HG03520 (cell line): ENCODE results near the gene KCTD16.

ENCODE experiments used
- ATAC-seq: cut with Tn5 transposase; IDR thresholded peaks from one replicate; pipeline ENCODE4 v1.9.1; 2021; ENCODE audit warnings: mild to moderate bottlenecking, moderate library complexity; ENCODE audit not compliant: unreplicated experiment

KCTD16 gene

DNA sequence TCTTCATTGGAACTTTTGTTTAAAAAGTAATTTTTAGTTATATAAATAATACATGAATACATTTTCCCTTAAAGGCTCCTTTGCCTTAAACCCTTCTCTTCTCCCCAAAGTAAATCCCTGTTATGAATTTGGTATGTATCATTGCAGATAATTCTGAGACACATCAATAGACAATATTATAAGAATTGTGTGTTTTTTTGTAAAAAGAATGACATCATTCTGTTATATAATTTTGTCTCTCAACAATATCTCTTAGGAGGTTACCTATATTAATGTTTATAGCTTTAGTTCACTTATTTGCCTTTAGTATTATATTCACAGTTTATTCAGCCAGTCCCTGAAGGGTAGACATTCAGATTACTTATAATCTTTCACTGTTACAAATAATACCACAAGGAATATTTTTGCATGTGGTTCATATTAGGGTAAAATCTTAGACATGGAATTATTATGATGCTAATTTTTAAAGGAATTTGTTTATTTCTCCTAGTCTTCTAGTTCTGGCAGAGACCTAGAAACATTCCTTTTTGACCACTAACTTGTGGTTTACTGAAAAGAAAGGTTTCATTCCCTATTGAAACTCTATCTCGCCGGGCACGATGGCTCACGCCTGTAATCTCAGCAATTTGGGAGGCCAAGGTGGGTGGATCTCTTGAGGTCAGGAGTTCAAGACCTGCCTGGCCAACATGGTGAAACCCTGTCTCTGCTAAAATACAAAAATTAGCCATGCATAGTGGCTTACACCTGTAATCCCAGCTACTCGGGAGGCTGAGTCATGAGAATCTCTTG is 105.6 kb downstream of the KCTD16 start:
- no peak for ATAC-seq

DNA sequence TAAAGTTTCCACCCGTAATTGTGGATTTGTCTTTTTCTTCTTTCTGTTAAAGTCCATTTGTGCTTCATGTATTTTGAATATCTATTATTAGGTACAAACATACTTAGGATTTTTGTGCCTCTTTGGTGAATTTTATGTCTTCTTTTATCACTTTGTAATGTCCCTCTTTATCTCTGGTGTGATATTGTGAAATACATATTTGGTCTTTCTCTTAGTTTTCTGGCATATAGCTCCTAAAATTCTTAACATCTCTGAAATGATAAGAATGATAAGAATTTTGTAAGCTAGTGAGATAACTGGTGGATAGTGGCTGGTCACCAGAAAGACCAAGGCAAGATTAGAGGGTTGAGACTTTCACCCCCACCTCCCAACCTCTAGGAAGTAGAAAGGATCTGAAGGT is 111.1 kb downstream of the KCTD16 start:
- no peak for ATAC-seq

DNA sequence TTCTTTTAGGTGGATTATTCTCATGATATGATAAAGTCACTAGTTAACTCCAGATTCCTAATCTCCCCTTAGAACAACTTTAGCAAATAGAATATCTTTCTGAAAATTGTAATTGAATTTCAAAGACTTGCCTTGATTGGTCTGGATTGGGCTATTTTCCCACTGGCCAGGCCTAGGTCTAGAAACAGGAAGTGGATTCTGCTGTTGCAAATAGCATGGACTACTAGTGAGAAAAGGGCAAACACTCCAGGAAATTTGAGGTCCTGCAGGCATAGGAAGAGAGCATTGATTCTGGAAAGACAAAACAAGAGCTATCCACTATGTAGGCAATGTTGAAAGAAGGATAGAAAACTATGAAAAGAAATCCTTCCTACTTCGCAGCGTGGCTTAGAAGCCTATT is 113.4 kb downstream of the KCTD16 start:
- ATAC-seq = no peak

DNA sequence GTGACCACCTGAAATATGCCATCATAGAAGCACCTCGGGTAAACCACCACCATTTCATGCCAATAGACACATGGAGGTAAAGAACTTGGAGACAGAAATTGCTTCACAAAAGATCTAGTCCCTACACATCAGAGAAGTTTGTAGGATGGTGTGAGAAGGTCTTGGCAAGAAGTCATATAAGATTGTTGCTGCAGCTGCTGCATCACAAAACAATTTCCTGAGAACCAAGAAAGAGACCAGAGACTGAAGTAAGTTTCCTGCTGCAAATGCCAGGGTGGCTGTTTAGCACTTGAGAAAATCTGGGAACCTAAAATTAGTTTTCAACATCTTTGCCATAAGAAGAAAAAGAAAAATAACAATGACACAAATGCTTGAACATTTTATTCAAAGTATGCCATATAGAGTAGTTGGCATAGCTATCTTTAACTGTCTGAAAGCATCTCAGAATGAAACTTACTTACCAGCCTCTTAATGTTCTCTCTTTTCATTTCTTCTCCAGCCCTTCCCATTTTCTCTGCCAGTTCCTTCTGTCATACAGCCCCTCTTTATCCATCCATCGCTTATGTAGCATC is 114.3 kb downstream of the KCTD16 start:
- no peak for ATAC-seq

DNA sequence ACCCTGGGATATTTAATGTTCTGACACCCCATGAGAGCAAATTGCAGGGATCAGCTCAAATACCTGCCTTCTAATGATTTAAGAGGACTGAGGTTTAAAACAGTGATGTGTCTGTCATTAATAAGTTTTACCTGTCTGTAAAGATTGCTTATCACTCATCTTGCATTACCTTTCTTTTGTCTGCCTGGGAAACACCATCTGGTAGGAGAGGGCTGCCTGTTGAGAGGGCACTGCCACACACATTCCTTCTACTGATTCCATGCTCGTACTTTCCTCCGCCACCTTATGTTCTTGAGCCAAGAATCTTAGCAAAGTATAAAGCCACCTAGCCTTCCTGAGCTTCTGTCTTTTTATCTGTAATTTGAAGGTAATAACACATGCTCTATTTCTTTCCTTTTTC is 118.6 kb downstream of the KCTD16 start:
- ATAC-seq = no peak

DNA sequence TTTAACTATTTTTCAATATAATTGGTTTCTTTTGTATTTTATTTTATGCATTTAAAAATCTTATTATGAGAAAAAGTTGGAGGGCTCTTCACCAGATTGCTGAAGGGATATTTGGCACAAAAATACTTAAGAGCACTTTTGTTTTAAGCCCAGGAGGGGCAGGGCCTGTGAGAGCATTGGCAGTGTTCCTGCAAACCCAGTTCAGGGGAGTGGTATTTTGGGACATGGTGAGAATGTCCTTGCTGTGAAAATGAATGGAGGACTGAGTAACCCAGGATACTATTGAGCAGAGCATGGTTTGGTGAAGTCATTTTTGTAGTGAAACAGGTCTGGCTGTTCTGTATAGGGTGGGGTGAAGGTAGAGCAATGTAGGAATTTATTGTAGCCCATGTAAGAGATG is 121.4 kb downstream of the KCTD16 start:
- ATAC-seq = no peak

DNA sequence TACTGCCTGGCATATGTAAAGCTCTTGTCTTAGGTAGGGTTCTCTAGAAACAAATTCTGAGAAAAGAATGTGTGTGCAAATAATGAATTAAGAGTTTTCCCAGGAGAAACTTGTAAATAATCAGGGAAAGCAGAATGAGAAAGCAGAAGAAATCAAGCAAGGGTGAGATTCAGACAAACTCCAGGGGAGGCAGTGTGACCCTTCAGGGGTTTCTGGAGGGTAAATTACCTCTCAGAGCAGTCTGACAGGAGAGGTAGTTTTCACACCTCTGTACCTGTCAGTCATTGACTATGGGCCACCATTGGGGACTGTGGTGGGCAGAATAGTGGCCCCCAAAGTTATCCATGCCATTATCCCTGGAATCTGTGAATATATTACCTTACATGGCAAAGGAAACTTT is 124.6 kb downstream of the KCTD16 start:
- ATAC-seq = no peak

DNA sequence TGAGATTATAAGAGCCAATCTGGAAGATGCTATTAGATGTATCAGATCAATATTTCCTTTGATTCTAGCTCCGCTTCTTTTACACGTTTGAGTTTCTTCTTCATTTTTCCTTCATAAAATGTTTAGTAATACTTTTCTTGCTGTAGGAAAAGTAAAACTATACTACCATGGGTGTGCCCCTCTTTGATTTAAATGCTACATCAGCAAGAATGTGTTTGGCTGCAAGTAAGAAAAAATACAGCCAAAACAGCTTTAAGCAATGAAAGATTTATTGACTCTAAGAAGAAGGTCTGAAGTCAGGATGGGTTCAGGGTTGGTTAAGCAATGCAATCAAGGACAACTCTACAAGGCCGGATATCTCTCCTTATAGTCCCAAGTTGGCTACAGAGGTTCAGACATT is 126.4 kb downstream of the KCTD16 start:
- ATAC-seq = no peak

DNA sequence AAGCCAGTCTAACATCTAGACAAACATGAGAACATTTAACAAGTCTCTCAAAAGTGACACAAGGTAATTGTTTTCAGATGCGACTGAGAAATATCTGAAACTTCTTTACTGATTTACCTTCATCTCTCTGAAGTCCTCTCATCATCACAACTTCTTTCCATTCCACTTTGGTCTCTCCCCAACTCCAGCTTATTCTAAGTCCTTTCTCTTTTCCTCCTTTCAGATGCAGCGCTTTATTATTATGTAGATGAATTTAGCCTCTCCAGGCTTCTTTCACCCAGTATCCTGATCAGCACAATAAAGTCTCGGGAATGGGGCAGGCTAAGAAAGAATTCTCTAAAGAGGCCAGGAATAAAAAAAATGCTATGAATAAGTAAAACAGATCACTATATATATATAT is 128.0 kb downstream of the KCTD16 start:
- ATAC-seq = no peak

DNA sequence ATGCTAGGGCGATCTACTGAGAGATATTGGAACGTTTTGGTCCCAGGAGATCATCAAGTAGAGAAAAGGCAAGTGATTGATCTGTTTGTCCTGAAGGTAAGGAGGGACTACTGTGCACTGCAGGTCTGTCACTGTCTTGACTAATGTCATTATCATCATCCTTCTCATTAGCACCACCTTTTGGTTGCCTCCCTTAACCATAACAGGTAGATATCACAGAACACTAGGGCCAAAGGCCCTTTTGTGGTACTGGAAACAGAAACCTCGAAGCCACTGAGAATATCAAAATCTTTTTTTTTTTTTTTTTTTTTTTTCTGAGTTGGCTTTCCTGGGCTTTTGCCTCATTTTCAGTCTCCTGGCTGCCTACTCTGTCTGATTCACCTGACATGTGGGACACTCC is 134.0 kb downstream of the KCTD16 start:
- peak; percentile 59 for ATAC-seq

DNA sequence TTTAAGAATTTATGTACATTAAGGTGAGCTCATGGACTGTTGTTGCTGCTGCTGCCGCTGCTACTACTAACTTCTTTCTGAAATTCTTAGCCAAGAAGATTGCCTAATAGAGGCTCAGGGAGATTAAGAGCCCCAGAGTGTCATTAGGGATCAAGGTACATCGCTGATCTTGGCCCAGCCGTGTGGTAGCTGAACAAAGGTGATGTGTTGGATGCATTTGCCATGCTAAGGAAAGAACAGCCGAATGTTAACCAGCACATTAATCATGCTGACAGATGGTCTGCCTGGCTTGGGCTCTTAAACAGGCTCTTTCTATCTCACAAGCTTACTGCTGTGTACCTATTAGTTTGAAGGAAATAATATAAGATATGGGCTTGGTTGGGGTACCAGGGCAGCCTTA is 137.1 kb downstream of the KCTD16 start:
- no peak for ATAC-seq

DNA sequence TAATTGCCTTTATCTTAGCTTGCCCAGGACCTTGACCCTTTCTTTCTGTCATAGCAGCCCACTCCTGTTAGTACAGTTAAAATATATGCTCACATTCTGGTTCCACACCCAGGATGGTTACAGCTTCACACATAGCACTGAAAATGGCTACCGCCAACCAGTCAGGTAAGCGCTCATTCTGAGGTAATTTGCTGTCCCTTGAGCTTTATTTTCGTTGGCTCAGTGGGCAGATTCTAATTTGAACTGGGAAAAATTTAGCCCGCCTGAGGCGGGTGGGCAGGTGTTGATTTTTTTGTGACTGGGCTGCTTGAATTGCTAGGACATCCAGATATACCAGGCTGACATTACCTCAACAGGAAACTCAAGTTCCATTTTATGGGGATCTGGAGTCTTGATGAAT is 137.5 kb downstream of the KCTD16 start:
- no peak for ATAC-seq

DNA sequence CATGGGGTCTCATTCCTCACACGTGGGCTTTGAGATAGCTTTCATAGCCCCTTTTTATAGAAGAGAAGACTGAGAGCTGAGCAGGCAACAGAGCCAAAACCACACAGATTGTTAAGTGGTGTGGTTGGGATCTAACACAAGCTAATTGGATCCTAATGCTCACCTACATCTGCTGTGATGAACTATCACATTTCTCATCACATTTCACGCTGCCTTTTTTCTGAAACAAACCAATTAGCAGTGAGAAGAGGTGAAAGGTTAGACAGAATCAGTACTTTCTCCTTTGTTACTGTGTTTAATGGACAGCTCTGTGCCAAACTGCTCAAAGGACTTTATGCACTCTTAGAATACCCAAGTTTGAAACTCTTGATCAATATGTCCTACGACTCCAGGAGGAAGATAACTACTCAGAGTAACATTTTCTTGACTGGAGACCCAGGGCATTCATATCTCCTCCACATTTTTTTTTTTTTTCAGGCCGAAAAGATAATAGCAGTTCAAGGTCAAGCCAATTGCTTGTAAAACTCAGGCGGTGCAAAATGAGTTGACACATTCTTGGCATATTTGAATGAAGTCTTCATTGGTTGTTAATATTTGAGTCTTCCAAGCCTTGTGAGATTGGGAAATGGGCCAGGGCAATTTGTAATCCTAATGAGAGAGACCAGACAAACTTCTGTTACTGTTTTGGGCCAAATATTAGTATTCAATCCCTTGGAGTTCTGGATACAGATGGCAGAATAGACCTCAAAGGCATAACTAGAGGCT is 138.4 kb downstream of the KCTD16 start:
- no peak for ATAC-seq

DNA sequence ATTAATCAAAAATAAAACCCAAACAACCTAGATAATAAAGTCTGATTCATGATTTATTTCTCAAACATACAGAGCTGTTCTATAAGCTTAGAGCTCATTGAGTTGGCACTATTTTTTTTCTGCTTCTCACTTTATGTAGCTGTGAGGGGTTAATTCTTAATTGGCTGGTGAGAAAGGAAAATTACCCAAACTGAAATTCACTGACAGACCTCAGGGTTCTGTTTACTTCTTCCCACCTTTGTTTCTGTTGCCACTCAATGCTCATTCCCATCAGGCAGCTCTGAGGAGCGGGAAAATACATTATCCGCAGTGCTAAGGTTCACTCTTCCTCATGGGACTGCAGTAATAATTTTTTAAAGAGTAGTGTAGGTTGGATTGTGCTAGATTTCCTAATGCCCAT is 139.9 kb downstream of the KCTD16 start:
- no peak for ATAC-seq

DNA sequence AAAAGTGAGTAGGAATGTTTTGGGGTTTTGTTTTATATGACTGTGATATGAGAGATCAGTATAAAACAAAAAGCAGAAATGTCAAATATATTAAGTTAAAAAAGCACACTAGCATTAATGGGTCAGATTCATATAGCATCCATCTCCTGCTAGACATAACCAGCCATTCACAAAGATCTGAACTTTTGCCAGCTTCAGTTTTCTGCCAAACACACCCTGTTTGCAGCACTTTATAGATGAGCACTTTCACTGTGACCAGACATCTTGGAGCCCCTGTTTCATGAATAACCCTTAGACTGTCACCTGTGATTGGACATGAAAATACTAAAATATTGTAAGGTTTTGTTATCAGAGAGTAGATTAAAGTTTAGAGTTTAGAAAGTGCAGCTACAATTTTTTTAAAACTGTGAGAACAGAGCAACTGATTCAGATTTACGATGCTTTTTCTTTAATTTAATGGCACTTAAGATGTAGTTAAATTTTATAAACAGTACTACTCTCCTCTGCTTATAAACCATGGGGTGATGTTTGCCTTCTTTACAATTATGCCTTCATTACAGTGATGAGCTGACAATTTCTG is 142.6 kb downstream of the KCTD16 start:
- ATAC-seq = no peak

DNA sequence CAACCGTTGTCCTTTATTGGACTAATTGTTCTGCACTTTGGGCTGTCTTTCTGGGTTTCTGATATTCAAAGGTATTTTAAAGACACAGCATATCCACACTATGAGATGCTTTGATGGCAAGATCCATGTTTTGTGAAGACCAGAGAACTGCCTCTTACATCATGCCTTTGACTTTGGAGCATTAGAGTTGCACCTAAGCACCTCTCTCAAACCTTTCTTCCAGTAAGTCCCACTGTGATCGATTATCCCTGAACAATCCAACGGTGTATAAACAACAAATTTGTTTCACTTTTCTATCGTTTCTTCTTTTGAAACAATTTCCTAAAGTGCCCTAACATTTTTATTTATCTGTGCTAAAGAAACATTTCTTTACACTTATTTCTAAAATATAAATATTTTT is 144.4 kb downstream of the KCTD16 start:
- ATAC-seq = no peak

DNA sequence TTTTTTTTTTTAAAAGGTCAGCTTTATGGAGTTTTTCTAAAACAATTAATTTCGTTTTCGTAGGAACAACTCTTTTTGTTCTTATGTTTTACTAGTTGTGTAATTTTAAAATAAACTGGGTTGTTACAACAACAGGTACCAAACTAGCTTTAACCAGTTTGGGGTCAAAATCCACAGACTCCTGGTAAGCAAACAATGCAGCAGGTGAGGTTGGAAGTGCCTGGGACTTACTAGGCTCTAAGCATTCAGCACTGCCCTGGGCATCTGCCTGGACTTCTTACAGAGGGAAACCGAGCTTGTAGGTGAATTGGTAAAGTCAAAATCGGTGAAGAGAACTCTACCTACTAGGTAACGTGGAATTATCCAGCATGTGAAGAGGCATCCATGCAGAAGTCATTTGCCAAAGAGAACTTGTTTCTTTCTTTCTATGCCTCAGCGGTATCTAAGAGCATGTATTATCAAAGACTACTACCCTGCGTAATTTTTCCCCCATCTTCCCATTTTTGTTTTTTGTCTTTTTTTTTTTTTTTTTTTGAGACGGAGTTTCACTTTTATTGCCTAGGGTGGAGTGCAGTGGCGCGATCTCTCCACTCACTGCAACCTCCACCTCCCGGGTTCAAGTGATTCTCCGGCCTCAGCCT is 145.4 kb downstream of the KCTD16 start:
- no peak for ATAC-seq

DNA sequence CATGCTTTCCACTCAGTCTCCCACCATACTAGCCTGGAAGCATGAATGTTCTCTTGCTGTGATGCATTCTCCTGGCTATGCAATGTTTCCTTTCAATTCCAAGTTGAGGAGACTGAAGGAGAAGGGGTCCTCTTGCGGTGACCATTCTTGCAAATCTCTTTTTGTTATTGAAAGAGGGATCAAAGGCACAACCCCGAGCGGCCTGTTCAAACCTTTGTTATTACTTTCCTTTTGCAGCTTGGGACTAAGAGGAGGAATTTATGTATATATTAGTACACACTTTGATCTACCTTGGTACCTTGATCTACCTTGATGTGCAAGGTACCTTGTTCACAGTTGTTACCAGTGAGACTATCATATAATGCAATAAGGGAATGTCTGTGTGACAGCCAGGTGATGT is 147.3 kb downstream of the KCTD16 start:
- ATAC-seq = no peak

DNA sequence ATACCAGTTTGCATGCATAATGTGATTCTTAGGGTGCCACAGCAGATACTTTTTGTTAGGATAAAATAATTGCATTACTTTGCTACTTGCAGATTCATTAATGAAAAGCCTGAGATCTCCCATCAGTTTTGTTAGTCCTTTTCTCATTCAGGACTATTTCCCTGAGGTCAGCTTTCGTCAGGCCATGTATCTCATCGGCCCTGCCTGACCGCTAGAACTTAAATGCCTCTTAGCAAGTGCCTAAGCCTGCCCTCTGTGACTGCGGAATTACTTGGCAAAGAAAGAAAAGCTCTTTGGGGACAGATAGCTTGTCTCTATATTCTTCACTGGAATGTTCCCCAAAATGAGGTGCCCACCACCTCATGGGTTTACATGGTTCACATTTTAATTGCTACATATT is 147.8 kb downstream of the KCTD16 start:
- no peak for ATAC-seq

DNA sequence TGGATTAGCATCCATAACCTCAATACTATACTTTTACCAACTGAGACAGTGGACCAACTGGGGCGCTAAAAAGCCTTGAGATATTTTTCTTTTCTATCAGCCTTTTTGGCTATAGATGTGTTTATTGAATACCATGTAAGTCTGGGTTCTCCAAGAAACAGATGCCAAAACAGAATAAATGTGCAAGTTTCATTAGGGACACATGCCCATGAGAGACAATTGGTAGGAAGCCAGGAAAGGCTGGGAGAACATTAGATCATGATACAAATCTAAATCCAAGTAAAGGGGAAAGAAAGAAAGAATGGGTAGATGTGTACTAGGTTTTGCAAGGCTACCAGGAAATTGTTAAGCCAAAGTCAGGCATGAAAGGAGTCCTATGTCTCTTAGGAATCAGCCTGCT is 152.5 kb downstream of the KCTD16 start:
- no peak for ATAC-seq

DNA sequence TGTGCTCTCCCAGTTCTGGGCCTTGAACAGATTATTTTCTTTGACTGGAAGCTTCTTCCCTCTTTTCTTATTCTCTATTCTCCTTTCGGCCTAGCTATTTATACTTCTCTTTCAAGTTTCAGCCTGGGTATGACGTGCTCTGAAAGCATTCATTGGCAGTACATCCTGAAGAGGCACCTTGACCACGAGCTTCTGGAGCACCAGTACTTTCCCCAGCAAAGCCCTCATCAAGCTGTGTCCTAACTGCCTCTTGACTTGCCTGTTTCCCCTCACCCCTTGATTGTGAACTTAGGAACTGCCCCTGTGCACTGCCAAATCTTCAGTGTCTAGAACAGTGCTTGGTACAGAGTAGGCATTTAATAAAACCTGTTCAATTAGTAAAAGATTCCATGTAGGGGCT is 154.9 kb downstream of the KCTD16 start:
- no peak for ATAC-seq
